NOMO-1 treated with dmso at 0.1 percent for 144 hours (cell line): Measurements from ENCODE around the gene KLHL42.
"Not testable (repeated sequence)": the region's sequence is repeated elsewhere in the genome, so short reads cannot be mapped to it uniquely, and the experiment has no call there.

ENCODE experiments used
- DNase-seq: peaks from one replicate; lab custom pipeline; 2025; ENCODE audit not compliant: unreplicated experiment; lab: John Stamatoyannopoulos, UW

KLHL42 gene

DNA sequence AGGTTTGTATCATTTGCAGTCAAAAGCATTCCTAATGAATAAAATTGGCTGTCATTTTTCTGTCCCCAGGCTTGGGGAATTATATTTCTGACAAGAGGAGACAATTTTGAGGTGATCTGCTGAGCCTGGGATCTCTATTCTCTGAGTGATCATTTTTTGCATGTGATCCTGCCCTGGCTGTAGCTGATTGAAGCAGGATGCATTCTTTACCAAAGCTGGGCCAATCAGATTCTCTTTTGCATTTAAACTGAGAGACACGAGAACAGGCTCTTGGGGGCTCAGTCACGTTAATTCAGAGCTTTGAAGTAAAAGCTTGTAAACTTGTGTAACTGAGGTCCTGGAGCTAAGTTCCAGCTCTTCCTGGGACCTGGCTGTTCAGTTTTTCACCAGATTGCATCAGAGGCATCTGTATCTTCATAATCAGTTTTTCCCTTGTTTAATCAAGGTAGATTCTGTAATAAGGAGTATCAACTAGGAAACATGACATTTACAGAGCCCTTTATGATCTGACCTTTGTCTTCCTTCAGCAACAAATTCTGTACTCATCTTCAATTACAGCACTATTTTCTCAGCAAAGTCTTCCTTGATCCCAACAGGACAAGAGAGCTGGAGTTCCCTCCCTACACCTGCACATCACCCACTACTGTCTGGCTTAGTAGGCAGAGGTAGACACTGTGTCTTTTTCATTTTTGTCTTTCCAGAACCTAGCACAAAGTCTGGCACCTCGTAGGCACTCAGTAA, 35.0 kb downstream of the KLHL42 start:
- no peak for DNase-seq

DNA sequence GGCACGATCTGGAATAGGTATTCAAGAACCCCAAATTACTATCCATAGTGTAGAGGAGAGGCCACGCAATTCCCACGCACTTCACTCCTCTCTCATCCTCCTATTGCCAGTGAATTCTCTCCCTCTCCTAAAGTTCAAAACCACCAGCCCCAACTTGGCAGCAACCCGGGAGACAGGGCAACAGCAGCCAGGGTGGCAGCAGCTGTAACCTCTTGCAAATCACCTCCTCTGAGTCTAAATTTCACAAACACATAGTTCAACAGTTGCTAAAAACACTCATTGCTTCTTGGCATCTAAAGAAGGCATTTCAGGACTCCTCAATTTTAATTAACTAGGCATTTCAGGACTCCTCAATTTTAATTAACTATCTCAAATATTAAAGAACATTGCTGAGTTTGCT, 37.7 kb downstream of the KLHL42 start:
- DNase-seq = no peak

DNA sequence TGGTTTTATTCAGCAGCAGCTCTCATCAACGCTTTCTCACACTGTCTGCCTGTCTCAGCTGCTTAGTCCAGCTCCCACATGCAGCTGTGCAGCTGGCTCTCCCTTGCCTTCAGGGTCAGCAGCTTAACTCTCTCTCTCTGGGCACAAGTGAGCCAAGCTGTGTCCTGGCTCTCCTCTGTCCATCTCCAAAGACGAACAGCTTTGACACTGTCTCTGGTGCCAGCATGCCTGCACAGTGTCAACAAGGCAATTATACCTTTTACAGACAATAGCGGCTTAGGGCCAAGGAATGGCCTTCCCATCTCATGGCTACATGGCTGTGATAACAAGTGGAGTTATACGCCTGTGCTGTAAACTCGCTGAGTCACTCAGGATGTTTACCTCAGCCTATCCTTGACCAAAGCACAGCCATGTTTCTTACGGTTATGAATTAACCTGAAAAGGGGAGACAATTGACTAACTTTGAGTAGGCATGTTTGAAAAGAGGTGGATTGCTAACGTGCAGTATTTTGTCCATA, 38.4 kb downstream of the KLHL42 start:
- no peak for DNase-seq

DNA sequence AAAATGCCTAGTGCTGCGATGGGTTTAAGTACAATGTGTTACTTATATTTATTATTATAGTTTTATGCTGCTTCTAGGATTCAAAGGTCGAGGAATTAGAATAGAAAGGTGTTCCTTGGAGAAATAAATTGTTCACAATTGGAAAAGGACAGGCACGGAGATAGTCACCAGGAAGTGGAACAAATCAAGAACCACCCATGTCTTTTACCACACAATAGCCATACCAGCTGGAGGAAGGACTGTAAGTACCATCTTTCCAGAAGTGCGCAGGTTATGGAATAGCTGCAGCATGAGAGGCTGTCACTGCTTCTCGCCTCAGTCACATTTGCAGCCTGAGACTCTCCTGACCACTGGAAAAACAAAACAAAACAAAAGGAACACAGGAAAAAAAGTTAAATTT, 40.5 kb downstream of the KLHL42 start:
- DNase-seq = no peak

DNA sequence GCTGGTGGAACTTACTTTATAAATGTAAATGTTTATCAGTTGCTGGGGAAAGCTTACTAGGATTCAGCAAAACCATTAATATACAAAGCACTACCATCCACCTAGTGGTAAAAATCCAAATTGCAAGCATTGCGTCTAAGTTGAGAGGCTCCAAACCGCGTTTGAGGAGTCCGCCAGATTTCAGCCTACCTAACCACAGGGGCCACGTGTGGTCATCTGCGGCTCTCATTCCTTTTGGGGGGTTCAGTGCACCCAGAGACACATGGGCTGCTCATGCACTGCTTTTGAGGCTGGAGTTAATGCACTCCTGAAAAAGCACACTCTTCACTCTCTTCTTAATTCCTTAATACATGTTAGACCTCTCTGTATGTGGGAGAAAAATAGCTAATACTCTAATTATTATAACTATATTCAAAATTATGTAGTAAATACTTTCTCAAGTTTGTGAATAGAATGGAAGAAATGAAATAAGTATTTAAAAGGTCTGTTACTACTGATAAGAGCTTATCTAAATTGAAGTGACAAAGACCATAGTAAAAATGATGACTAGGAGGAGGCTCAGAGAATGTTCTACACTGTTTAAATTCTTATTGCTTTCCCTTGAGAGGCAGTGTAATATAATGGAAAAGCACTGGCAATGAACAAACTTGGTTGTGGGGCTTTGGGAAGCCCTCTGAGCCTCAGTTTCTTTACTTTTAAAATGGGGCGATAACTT, 41.4 kb downstream of the KLHL42 start:
- peak; percentile 19 for DNase-seq

DNA sequence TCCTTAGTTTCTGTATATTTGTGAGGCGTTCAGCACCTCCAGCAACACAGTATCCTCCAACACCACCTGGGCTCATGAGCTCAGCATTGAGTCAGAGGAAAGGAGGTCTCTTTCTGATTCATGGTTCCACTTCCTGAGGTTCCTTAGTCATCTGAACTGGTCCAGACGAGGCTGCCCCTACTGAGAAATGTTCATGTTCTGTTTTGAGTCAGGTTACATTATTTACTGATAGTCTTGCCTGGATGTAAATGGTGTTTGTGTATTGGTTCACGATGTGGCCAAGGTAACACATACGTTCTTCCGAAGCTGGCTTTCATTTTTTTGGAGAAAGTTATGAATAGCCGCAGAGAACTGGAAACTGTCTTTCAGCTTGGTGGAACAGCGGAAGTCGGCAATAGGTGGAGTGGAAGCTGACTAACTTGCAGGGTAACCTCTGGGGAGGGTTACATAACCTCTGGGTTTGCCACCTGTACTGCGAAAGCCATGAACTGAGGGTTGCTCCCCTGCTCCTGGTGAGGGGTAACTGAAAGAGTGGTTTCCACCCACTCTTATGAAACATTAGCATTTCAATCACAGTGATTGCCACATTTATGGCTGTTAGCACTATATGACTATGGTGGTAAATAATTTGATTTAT, 42.2 kb downstream of the KLHL42 start:
- peak; percentile 53 for DNase-seq

DNA sequence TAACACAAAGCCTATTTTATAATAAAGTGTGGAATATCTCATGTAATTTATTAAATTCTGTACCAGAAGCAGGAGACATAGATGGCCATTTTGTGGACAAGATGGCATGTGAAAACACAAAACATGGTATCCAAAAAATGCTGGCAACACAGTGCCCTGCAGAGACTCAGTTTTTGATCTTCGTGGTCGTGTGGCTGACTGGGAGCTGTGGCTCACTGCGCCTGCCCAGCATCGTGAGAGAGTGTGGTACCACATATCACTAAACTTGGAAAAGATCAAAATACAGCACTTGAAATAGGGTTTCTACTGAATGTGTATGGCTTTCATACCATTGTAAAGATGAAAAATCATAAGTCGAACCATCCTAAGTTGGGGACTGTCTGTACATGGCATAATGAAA, 43.0 kb downstream of the KLHL42 start:
- no peak for DNase-seq

DNA sequence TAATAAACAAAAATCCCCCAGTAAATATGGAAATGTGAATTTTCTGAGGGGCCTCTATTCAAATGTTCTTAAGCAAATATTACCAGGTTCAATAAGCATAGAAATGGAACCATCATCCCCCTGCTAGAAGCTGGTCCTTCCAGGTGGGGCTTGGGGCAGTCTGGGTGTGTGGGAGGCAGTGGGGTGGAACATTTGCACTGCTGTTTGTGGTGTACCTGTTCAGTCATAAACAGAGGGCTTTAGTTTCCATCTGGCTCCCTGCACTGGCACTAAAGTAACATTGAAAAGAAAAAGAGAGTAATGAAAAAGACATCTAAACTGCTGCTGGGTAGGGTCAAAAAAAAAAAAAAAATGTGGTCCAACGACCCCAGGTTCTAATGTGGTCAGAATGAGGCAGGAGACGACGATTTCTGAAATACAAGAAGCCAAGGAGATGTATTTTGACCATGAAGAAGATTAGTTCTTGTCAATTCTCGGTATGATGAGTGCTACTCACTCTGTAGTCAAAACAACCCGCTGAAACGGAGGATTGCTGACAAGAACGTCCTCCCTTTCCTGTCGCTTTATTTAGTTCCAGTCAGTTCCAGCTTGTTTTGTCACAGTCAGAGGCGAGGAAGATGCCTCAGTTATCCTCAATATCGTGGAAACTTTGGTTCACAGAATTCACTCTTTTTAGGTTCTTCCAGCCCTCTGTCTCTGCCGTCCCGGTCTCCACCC, 44.3 kb downstream of the KLHL42 start:
- no peak for DNase-seq

DNA sequence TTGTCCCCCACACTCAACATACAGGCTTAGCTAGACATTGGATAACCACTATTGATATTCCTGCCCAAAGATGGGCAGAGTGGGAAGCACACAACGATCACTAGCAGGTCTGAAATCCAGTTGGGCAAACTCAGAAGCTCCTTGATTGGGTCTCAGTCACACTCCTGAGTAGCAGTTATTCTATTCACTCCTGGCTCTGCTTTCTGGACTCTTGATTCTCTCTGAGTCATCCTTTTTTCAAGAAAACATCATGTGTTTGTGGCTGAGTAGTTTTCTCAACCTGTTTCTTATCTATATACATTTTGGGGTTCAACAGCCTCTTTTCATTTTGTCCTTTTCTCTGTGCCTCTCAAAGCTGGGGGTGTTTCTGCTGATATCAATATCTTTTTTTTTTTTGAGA, 46.0 kb downstream of the KLHL42 start:
- DNase-seq = no peak

DNA sequence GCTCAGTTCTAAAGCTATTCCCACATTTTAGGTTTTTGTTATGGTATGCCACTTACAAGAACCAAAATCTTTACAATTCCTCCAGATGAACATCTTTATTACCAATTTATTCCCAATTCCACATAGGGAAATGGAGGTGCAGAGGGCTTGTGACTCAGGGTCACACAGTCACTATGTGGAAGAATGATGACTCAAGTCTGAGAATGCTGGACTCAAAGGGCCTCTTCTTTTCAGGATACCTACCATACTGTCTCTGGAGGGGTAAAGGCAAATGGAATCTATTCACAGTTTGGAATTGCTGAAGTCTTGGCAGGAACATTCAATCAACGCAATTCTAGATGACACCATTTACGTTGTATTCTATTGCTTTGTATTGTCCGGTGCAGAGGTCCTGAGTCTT, 48.2 kb downstream of the KLHL42 start:
- DNase-seq = no peak

DNA sequence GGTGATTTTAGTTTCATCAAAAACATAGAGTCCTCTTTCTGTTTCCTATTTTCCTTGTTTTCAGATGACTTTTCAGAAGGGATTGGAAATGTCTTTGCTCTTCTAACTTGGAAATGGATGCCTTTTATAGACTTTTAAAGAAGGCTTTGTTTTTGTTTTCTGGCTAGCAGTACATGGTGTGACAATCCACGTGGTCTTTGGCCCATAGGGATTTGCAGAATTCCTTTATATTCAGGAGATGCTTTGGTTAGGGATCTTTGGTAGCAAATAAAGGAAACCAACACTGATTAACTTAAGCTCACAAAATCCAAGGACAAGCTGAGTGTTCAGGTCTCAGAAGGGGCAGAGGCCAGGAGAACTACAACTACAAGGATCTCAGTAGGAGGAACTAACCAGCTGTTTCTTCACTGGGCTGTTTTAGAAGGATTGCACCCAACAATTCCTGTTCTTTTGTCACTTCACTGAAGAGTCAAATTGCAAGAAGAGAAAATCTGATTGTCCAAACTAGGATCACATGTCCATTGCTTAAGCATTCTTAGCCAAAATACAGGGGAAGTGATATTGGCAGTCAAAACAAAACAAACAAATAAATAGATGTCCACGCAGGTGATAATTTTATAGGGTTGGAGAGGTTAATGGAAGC, 58.6 kb downstream of the KLHL42 start:
- DNase-seq = no peak

DNA sequence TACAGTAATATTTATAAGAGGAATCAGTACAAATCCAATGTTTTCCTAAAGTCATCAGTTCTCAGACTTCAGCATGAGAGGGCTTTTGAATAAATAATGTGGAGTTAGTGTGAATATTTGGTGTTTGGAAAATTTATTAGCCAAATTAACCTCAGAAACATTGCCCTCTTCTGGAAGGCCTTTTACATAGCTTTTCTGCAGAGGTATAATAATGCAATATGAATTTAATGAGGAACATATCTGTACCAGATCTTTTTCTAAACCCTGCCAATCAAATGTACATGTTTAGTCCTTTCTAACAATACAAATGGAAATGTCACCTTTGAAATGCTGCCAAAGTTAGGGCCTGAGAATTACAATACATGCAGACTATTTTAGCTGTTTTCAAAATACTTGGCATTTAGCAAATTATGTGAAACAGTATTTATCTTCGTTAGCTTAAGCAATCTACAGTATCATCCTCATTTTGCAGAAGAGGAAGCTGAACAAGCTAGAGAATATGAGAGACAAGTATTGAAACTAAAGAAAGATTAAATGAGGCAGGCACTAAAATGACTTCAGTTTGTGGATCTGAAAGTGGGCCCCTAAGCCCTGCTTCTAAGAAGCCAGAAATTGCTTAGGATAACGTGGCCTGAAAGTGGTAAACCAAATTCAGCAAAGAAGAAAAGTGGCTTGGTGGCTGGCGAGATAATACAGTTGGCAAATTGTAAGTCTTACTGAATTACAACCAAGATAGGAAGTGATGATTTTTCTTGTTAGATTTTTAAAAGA, 60.4 kb downstream of the KLHL42 start:
- peak; percentile 24 for DNase-seq

DNA sequence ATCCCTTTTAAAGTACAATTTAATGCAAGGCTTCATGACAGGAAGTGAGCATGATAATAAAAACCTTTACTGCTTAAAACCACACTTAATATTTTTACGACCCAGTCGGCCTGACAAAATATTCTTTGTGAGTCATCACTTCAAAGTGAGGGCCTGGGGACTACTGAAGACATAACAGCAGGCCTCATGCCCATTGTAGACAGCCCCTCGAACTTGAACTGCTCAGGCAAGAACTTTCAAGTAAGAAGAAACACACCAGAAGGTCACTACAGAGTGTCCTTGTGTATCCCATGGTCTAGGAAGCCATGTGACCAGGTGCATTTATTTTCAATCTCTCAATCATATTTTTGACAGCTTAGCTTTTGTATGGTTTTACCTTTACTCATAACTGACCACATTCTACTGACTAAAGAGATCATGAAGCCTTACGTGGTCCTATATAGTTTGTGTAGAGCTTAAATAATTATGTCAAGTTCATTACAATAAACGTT, 61.4 kb downstream of the KLHL42 start:
- peak; percentile 22 for DNase-seq

DNA sequence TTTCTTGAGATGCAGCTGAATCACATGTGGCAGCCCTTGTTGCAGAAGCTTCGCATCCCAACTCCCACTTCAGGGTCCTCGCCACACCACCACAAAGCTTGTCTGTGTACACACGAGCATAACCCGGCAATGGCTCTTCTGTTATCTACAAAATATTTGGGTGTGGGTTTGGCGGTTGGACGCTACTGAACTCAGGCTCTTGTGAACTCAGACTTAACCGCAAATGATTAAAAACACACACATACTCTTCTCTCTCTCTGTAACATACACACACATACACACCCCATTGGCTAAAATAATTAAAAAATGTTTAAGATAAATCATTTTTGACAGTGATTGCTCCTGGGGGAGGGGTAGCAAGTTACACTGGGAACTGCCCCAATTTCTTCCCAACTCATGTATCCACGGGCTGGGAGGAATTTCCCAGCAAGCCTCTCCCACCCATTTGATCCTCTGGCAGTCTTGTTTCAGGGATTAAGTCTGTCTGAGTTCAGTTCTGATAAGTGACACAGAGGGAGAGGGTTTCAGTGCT, 63.7 kb downstream of the KLHL42 start:
- no peak for DNase-seq

DNA sequence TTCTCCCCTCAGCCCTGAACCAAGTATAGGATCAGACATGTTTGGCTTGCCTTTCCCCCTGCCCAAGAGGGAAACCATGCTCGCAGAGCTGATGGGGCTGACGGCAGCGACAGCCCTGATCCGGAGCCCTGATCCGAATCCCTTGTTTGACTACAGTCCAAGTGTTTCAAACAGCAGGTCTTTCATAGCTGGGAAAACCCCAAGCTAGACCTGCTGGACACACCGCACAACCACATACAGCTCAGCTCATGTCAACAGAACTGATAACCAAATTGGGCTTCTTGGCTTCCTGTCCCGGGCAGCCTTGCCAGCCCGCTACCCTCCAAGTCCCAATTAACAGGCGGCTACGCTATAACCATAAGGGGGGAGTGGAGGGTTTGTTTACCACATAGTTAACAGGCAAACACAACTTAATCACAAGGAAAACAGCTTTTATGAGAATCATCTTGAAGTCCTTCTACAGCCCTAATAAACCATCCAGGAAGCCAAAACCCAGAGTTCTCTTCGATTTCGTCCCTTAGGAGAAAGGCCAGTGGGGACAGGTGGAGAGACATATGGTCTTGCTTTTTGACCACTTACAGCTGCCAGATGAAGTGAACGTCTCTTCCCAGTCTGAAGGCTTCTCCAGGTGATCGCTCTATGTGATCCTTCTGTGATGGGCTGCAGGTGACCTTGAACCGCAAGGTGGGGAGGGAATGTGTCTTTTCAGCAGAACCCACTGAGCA, 64.5 kb downstream of the KLHL42 start:
- no peak for DNase-seq

DNA sequence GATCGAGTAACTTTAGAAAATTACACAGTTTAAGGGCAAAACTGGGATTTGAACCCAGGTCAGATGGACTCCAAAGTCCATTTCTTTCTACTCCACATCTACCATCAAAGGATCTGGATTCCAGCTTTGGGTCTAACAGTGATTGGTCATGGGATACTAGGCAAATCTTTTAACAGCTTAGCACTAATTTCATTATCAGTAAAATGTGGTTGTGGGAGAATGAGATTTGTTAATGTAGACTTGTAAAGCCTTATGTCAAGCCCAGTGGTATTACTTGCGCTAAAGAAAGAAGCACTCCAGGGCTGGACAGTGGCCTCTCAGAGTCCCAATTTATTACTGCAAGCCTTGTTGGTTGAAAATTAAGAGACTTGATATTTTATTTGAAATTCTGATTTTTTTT, 65.2 kb downstream of the KLHL42 start:
- DNase-seq = no peak

DNA sequence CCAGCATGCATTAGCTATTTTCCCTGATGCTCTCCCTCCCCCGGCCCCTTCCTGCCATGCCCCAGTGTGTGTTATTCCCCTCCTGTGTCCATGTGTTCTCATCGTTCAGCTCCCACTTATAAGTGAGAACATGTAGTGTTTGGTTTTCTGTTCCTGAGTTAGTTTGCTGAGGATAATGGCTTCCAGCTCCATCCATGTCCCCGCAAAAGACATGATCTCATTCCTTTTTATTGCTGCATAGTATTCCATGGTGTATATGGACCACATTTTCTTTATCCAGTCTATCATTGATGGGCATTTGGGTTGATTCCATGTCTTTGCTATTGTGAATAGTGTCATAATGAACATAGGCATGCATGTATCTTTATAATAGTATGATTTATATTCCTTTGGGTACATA, 65.7 kb downstream of the KLHL42 start:
- not testable (repeated sequence) for DNase-seq

DNA sequence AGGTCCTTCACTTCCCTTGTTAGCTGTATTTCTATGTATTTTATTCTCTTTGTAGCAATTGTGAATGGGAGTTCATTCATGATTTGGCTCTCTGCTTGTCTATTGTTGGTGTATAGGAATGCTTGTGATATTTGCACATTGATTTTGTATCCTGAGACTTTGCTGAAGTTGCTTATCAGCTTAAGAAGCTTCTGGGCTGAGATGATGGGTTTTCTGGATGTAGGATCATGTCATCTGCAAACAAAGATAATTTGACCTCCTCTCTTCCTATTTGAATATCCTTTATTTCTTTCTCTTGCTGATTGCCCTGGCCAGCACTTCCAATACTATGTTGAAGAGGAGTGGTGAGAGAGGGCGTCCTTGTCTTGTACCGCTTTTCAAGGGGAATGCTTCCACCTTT, 67.3 kb downstream of the KLHL42 start:
- not testable (repeated sequence) for DNase-seq

DNA sequence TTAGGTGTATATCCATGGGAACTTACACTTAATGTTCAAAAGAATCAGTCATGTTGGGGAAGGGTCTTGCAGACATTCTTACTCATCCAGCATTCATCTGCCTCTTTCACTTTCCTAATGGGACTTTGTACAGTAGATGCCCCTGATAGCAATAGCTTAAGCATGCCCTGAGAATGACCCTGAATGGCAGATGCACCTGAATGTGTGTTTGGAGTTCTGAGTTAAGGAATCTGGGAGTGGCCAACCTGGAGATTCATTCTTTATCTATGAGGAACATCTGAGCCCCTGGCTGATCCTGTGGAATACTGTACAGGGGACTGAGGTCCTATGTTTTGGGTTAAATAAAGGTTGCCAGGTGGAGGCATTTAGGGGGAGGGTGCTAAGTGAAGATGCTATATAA, 71.3 kb downstream of the KLHL42 start:
- DNase-seq = no peak
